H1 (cell line): Measurements from ENCODE around the gene GINS2. TPM values are rescaled to one million over a fixed set of nuclear protein-coding genes. Genes with fewer than 3 reads are reported as not detected.

Experiments
- CTCF ChIA-PET: fragments of 300-600 bp; sonication (Branson Sonifier 250); formaldehyde crosslinking; loops from one replicate; lab custom pipeline; 2021; ENCODE audit not compliant: partially characterized antibody; lab: Charles Lee
- POLR2A ChIA-PET: fragments of 300-600 bp; sonication (Branson Sonifier 250); formaldehyde crosslinking; loops from one replicate; lab custom pipeline; 2021; ENCODE audit warnings: inconsistent platforms; ENCODE audit not compliant: partially characterized antibody; lab: Charles Lee
- DNase-seq, 2 experiments: peaks; one replicate each; pipeline versions ENCODE4 v3.0.0 to v3.0.0-alpha.2; 2010 to 2022; ENCODE audit warnings: low spot score in 2 of 2, low read depth in 1 of 2, mixed read lengths in 1 of 2
- FAIRE-seq: peaks from 2 replicates; lab custom pipeline; 2011; peaks lifted over from hg19 to GRCh38; lab: Jason Lieb, UNC
- H2AFZ ChIP-seq: 2 replicates; pipeline ENCODE4 v1.8.1; 2012; ENCODE audit warnings: low read length, inconsistent platforms
- H2AK5ac ChIP-seq: 2 replicates; pipeline ENCODE4 v1.6.1; 2013; ENCODE audit warnings: low read depth, low read length
- H2BK120ac ChIP-seq: replicated peaks from 2 replicates; pipeline ENCODE3; 2013; ENCODE audit warnings: low read depth, low read length, inconsistent platforms
- H2BK12ac ChIP-seq: 2 replicates; pipeline ENCODE4 v1.6.1; 2013; ENCODE audit warnings: low read depth, low read length
- H2BK15ac ChIP-seq: 2 replicates; pipeline ENCODE4 v1.6.1; 2013; ENCODE audit warnings: low read length
- H2BK20ac ChIP-seq: 2 replicates; pipeline ENCODE4 v1.6.1; 2013; ENCODE audit warnings: low read length
- H2BK5ac ChIP-seq: 2 replicates; pipeline ENCODE4 v1.6.1; 2013; ENCODE audit warnings: low read depth, low read length
- H3K14ac ChIP-seq: 2 replicates; pipeline ENCODE4 v1.6.1; 2013; ENCODE audit warnings: inconsistent platforms; ENCODE audit not compliant: insufficient read length
- H3K18ac ChIP-seq: 2 replicates; pipeline ENCODE4 v1.6.1; 2013; ENCODE audit warnings: low read length; ENCODE audit errors: extremely low read depth
- H3K23ac ChIP-seq: 2 replicates; pipeline ENCODE4 v1.6.1; 2013; ENCODE audit warnings: inconsistent platforms; ENCODE audit not compliant: insufficient read length
- H3K23me2 ChIP-seq: 2 replicates; pipeline ENCODE4 v1.6.1; 2013; ENCODE audit warnings: low read depth, low read length
- H3K27ac ChIP-seq: 2 replicates; pipeline ENCODE4 v1.6.1; 2011; ENCODE audit warnings: low read depth, low read length, inconsistent platforms
- H3K27me3 ChIP-seq, 4 experiments: replicated peaks in 1 of 4; 1 replicate in 1 of 4; 2 replicates in 3 of 4; pipeline versions ENCODE4 v1.6.1 to v1.8.1; 2011 to 2013; ENCODE audit warnings: low read length in 3 of 4, mild to moderate bottlenecking in 3 of 4, inconsistent platforms in 2 of 4, mixed read lengths in 2 of 4, moderate library complexity in 1 of 4; ENCODE audit not compliant: control insufficient read depth in 3 of 4, insufficient read depth in 3 of 4; ENCODE audit errors: extremely low read depth in 1 of 4
- H3K36me3 ChIP-seq, 4 experiments: 2 replicates each; pipeline versions ENCODE4 v1.6.1 to v1.8.1; 2011 to 2013; ENCODE audit warnings: mild to moderate bottlenecking in 4 of 4, low read length in 3 of 4, moderate library complexity in 2 of 4, control low read depth in 1 of 4, inconsistent platforms in 1 of 4; ENCODE audit not compliant: insufficient read depth in 4 of 4, control insufficient read depth in 2 of 4
- H3K4ac ChIP-seq: replicated peaks from 2 replicates; pipeline ENCODE3; 2013; ENCODE audit warnings: low read length, low read depth, mixed read lengths, inconsistent platforms; ENCODE audit not compliant: insufficient read length
- H3K4me1 ChIP-seq, 4 experiments: replicated peaks in 1 of 4; 1 replicate in 1 of 4; 2 replicates in 3 of 4; pipeline versions ENCODE4 v1.6.1 to v1.8.1; 2011 to 2013; ENCODE audit warnings: low read length in 3 of 4, inconsistent platforms in 2 of 4, mixed read lengths in 1 of 4; ENCODE audit not compliant: insufficient read depth in 4 of 4, control insufficient read depth in 3 of 4
- H3K4me2 ChIP-seq, 2 experiments: 2 replicates each; pipeline versions ENCODE4 v1.6.1 to v1.8.1; 2011 to 2013; ENCODE audit warnings: low read depth in 2 of 2, low read length in 2 of 2, control low read depth in 1 of 2, inconsistent platforms in 1 of 2, mild to moderate bottlenecking in 1 of 2; ENCODE audit not compliant: insufficient read depth in 1 of 2
- H3K4me3 ChIP-seq, 4 experiments: fragments of 200-600, 300-600 bp in 1 of 4; sonication (generic), shearing (Covaris generic), sonication (Bioruptor Twin) in 1 of 4; 2 replicates each; pipeline versions ENCODE4 v1.5.1 to v1.8.1; 2011 to 2016; ENCODE audit warnings: low read length in 4 of 4, low read depth in 3 of 4, control low read depth in 2 of 4, inconsistent platforms in 2 of 4, mild to moderate bottlenecking in 2 of 4, mixed read lengths in 1 of 4, moderate library complexity in 1 of 4; ENCODE audit not compliant: insufficient read depth in 2 of 4; ENCODE audit errors: extremely low read depth in 1 of 4
- H3K56ac ChIP-seq: replicated peaks from 2 replicates; pipeline ENCODE3; 2013; ENCODE audit warnings: low read depth, mild to moderate bottlenecking, mixed read lengths, low read length, inconsistent platforms; ENCODE audit not compliant: insufficient read length
- H3K79me1 ChIP-seq: 2 replicates; pipeline ENCODE4 v1.6.1; 2013; ENCODE audit warnings: low read depth, low read length, control low read depth
- H3K79me2 ChIP-seq, 2 experiments: 2 replicates each; pipeline versions ENCODE4 v1.6.1 to v1.8.1; 2012 to 2013; ENCODE audit warnings: low read length in 2 of 2, mild to moderate bottlenecking in 2 of 2, inconsistent platforms in 1 of 2; ENCODE audit not compliant: insufficient read depth in 2 of 2, control insufficient read depth in 1 of 2
- H3K9ac ChIP-seq, 4 experiments: replicated peaks in 1 of 4; 1 replicate in 1 of 4; 2 replicates in 3 of 4; pipeline versions ENCODE4 v1.6.1 to v1.8.1; 2011 to 2013; ENCODE audit warnings: low read depth in 3 of 4, low read length in 3 of 4, control low read depth in 2 of 4, mild to moderate bottlenecking in 2 of 4, moderate library complexity in 2 of 4, inconsistent platforms in 1 of 4; ENCODE audit errors: extremely low read depth in 1 of 4
- H3K9me3 ChIP-seq, 2 experiments: 2 replicates each; pipeline versions ENCODE4 v1.6.1 to v1.8.1; 2012 to 2013; ENCODE audit warnings: mild to moderate bottlenecking in 2 of 2, moderate library complexity in 2 of 2, control low read depth in 1 of 2, inconsistent platforms in 1 of 2, low read depth in 1 of 2, low read length in 1 of 2, mixed read lengths in 1 of 2; ENCODE audit not compliant: insufficient read depth in 2 of 2
- H4K20me1 ChIP-seq, 2 experiments: replicated peaks in 1 of 2; 2 replicates each; pipeline versions ENCODE3 to v1.8.1; 2011 to 2013; ENCODE audit warnings: inconsistent platforms in 2 of 2, low read length in 2 of 2, mild to moderate bottlenecking in 1 of 2; ENCODE audit not compliant: insufficient read depth in 2 of 2, control insufficient read depth in 1 of 2
- H4K5ac ChIP-seq: 2 replicates; pipeline ENCODE4 v1.6.1; 2013; ENCODE audit warnings: low read length, low read depth, mixed read lengths, inconsistent platforms; ENCODE audit not compliant: insufficient read length
- H4K8ac ChIP-seq: 2 replicates; pipeline ENCODE4 v1.8.0; 2013; ENCODE audit warnings: mild to moderate bottlenecking, moderate library complexity, low read length, inconsistent platforms; ENCODE audit not compliant: insufficient read depth; ENCODE audit errors: extremely low read depth
- H4K91ac ChIP-seq: replicated peaks from 2 replicates; pipeline ENCODE3; 2013; ENCODE audit warnings: low read length, mixed read lengths, inconsistent platforms; ENCODE audit not compliant: insufficient read length
- BACH1 ChIP-seq: IDR thresholded peaks from 2 replicates; pipeline ENCODE4 v1.6.1; 2012; ENCODE audit warnings: low read length, improper control_type of control experiment
- EP300 ChIP-seq, 2 experiments: IDR thresholded peaks; 1 replicate in 1 of 2; 2 replicates in 1 of 2; pipeline ENCODE4 v1.6.1; 2011 to 2012; ENCODE audit warnings: low read depth in 2 of 2, low read length in 2 of 2, mild to moderate bottlenecking in 2 of 2, borderline replicate concordance in 1 of 2, inconsistent platforms in 1 of 2, moderate library complexity in 1 of 2
- RAD21 ChIP-seq, 2 experiments: IDR thresholded peaks in 1 of 2; conservative IDR thresholded peaks in 1 of 2; 2 replicates each; pipeline ENCODE4 v1.6.1; 2011; ENCODE audit warnings: low read depth in 2 of 2, low read length in 2 of 2, improper control_type of control experiment in 1 of 2, inconsistent platforms in 1 of 2, mild to moderate bottlenecking in 1 of 2, moderate library complexity in 1 of 2
- RFX5 ChIP-seq: IDR thresholded peaks from 2 replicates; pipeline ENCODE4 v1.6.1; 2011; ENCODE audit warnings: low read depth, low read length, improper control_type of control experiment, borderline replicate concordance
- SAP30 ChIP-seq: fragments of 300-600 bp; sonication (generic); IDR thresholded peaks from 2 replicates; pipeline ENCODE4 v1.7.1; 2012; ENCODE audit warnings: low read length, moderate library complexity, mild to moderate bottlenecking, inconsistent platforms; ENCODE audit not compliant: insufficient read depth, insufficient replicate concordance
- SIN3A ChIP-seq, 2 experiments: IDR thresholded peaks in 1 of 2; conservative IDR thresholded peaks in 1 of 2; 2 replicates each; pipeline ENCODE4 v1.6.1; 2011 to 2012; ENCODE audit warnings: low read length in 2 of 2, improper control_type of control experiment in 1 of 2, low read depth in 1 of 2, mild to moderate bottlenecking in 1 of 2
- TBP ChIP-seq: IDR thresholded peaks from 2 replicates; pipeline ENCODE4 v1.6.1; 2011; ENCODE audit warnings: low read depth, low read length, improper control_type of control experiment
- WGBS, 2 experiments: shearing (Covaris generic) in 1 of 2; methylation state at CpG; one replicate each; pipeline versions ENCODE4 v1.1.6 to v1.1.7; 2013 to 2015; ENCODE audit warnings: low lambda C conversion rate in 2 of 2, mixed read lengths in 2 of 2, inconsistent platforms in 1 of 2, low coverage in 1 of 2, missing lambda C conversion rate in 1 of 2; ENCODE audit not compliant: insufficient replicate concordance in 2 of 2, insufficient coverage in 1 of 2, insufficient read length in 1 of 2; ENCODE audit errors: extremely low coverage in 1 of 2, missing lambda C conversion rate in 1 of 2; 5-methylcytosine and 5-hydroxymethylcytosine counted together
- polyA plus RNA-seq, 7 experiments: library from polyadenylated mRNA; depleted of rRNA in 3 of 7; stranded (reverse) in 5 of 7; unstranded in 2 of 7; fragments of >200 nt in 5 of 7; fragments of 200-250 nt in 2 of 7; gene quantifications; 1 replicate in 5 of 7; 2 replicates in 1 of 7; 4 replicates in 1 of 7; pipeline versions ENCODE4 v1.2.1 to v1.2.3, GENCODE V29; 2011 to 2013; ENCODE audit warnings: missing spikeins in 2 of 7, mixed read lengths in 2 of 7
- total RNA-seq: library from RNA; stranded (reverse); fragmentation: NEBNext Ultra II Directional; extraction: Animal tissue kit (Norgen Biotek cat#: 25700); gene quantifications from 2 replicates; pipeline ENCODE4 v1.2.1, GENCODE V29; 2021
- TF ChIP-seq, protein P1 (sequence below): IDR thresholded peaks from 2 replicates; pipeline ENCODE4 v1.6.1; 2012; ENCODE audit warnings: inconsistent platforms
- TF ChIP-seq, protein P2 (sequence below), 3 experiments: IDR thresholded peaks; 1 replicate in 2 of 3; 2 replicates in 1 of 3; pipeline versions ENCODE4 v1.5.1 to v1.6.1; 2011; ENCODE audit warnings: low read length in 3 of 3, mild to moderate bottlenecking in 3 of 3, inconsistent platforms in 2 of 3, low read depth in 1 of 3, moderate library complexity in 1 of 3; ENCODE audit not compliant: insufficient read depth in 1 of 3; ENCODE audit errors: control extremely low read depth in 1 of 3

The GINS2 gene
- total and polyA plus RNA-seq, 2 of the 8 experiments (the other 6 are each of a cell fraction or from before 2014, with no cell fraction given): 29.4 to 59.1 TPM

DNA sequence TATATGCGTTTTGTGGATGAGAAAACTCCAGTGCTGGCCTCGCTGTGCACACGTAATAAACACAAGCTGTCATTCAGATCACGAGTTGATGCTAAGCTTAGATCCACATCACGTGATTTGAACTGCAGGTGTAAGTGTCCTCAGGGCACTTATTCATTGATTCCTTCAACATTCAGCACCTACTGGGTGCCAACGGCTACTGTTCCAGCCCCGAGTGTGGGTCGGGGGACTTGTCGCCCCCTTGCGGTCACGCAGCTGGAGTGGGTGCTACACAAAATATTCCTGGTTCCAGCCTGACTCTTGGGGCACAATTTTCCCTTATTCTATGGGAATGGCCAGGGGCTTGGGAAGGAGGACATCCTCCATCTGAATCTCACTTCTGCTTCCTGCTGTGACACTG is 29.9 kb upstream of the GINS2 start:
- H3K4ac ChIP-seq: no peak overlapping the region
- no peak overlapping the region for H4K5ac ChIP-seq
- no peak overlapping the region for H3K4me3 ChIP-seq
- no peak overlapping the region for H3K56ac ChIP-seq
- H2BK120ac ChIP-seq: no peak overlapping the region
- ChIA-PET POLR2A (no interaction called here), CTCF (interaction anchor here (0.6 to 20.7 kb wide), 23 partner anchors 7 to 1871 kb away, joined by 3 to 620 read pairs (median 6); partner anchors contain the start of gene GINS2)
- H3K23ac ChIP-seq: no peak overlapping the region
- WGBS, 2 experiments: 48% methylated on average over 11 of the region's 11 CpGs; no CpG with 5 or more reads in 1 of the 2 experiments
- no peak overlapping the region for H3K14ac ChIP-seq
- FAIRE-seq (no peak), DNase-seq (peak in 1 of 2 experiments; percentile 82)
- H4K20me1 ChIP-seq: peaks cover 0 to 3% of the 10 kb centered on the region in 2 experiments
- H2AFZ ChIP-seq: no peak overlapping the region
- H3K18ac ChIP-seq: no peak overlapping the region
- no peaks in the 10 kb centered on the region for H3K79me1 ChIP-seq
- peaks cover 0 to 7% (median 2%) of the 10 kb centered on the region in 4 experiments; a peak in 3 of 7 replicates for H3K27me3 ChIP-seq
- no peaks in the 10 kb centered on the region for H3K36me3 ChIP-seq
- H2AK5ac ChIP-seq: no peak overlapping the region
- H3K9ac ChIP-seq: no peak overlapping the region
- no peak overlapping the region for H2BK12ac ChIP-seq
- H3K4me1 ChIP-seq: peaks cover 0 to 10% (median 7%) of the 10 kb centered on the region in 4 experiments; a peak in 6 of 7 replicates
- H4K8ac ChIP-seq: no peak overlapping the region
- H3K4me2 ChIP-seq: no peak overlapping the region
- no peak overlapping the region for H4K91ac ChIP-seq
- peaks cover 8% of the 10 kb centered on the region; the same call in 1 of the 2 replicates for H3K23me2 ChIP-seq
- H2BK20ac ChIP-seq: no peak overlapping the region
- H3K9me3 ChIP-seq: no peaks in the 10 kb centered on the region
- no peaks in the 10 kb centered on the region for H3K79me2 ChIP-seq
- peak overlapping the region; percentile 40 for H2BK15ac ChIP-seq
- no peak overlapping the region for H3K27ac ChIP-seq
- H2BK5ac ChIP-seq: no peak overlapping the region
- TF ChIP-seq, protein P1, sequence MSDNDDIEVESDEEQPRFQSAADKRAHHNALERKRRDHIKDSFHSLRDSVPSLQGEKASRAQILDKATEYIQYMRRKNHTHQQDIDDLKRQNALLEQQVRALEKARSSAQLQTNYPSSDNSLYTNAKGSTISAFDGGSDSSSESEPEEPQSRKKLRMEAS: 0 out of 2 replicates have a peak, but pooled peaks have one; percentile 12
- TF ChIP-seq SAP30: no peak
- TF ChIP-seq EP300 (IDR thresholded peaks at IDR 0.05; ENCODE audit: borderline replicate concordance in 1 of 2, low read depth in 2 of 2, low read length in 2 of 2): no peak
- peak; percentile 67; the same call in 1 of the 2 replicates for TF ChIP-seq BACH1
- no peak for TF ChIP-seq TBP
- no peak for TF ChIP-seq RFX5
- TF ChIP-seq, protein P2, sequence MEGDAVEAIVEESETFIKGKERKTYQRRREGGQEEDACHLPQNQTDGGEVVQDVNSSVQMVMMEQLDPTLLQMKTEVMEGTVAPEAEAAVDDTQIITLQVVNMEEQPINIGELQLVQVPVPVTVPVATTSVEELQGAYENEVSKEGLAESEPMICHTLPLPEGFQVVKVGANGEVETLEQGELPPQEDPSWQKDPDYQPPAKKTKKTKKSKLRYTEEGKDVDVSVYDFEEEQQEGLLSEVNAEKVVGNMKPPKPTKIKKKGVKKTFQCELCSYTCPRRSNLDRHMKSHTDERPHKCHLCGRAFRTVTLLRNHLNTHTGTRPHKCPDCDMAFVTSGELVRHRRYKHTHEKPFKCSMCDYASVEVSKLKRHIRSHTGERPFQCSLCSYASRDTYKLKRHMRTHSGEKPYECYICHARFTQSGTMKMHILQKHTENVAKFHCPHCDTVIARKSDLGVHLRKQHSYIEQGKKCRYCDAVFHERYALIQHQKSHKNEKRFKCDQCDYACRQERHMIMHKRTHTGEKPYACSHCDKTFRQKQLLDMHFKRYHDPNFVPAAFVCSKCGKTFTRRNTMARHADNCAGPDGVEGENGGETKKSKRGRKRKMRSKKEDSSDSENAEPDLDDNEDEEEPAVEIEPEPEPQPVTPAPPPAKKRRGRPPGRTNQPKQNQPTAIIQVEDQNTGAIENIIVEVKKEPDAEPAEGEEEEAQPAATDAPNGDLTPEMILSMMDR (IDR thresholded peaks at IDR 0.05; ENCODE audit: control extremely low read depth in 1 of 3, insufficient read depth in 1 of 3, low read depth in 1 of 3, low read length in 3 of 3): peak; percentile 85 to 92 (median 90)
- TF ChIP-seq SIN3A (conservative IDR thresholded peaks at IDR 0.05 in 1 of 2, IDR thresholded peaks at IDR 0.05 in 1 of 2; ENCODE audit: low read depth in 1 of 2, low read length in 2 of 2): no peak
- peak; percentile 41 to 54 for TF ChIP-seq RAD21 (IDR thresholded peaks at IDR 0.05 in 1 of 2, conservative IDR thresholded peaks at IDR 0.05 in 1 of 2; ENCODE audit: low read depth in 2 of 2, low read length in 2 of 2)
